ENCODE data around the gene SBNO2. TPM values are rescaled to one million over a fixed set of nuclear protein-coding genes. Genes with fewer than 3 reads are reported as not detected.
A peak's percentile ranks its signal among the peaks of the same experiment; 100 is the strongest.

The SBNO2 gene
- total RNA-seq, 2 donors from 2014 or later = 55.4 to 182 TPM

DNA sequence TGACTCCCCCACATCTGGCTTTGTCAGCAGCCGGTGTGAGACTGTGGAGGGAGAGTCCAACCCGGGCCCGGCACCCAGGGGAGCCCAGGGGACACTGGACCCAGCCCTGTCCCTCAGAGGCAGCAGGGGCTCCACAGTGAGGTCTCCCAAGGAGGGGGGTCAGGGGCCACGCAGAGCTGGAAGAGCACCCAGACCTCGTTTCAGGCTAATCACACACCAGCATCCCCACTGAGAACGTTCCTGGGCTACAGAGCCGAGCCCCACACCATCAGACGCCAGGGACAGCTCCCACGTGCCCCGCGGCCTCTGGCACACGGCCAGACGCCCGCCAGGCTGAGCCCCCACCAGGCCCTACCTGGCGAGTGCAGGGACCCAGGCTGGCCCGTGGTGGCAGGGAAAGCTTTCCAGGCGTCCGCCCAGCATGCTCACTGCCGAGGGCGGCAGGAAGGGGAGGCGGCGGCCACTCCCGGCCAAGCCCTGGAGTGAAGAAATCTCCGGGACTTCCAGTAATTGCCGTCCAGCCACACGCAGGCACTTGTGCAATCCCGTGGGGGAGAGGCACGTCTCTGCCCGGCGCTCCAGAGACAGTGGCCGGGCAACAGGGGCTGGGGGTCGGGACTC is 19.2 kb downstream of the SBNO2 start:
- H3K4me1 ChIP-seq (ENCODE audit: control insufficient read depth in 1 of 2, low read depth in 2 of 2) = peaks cover 40 to 66% of the 10 kb centered on the region in 2 donors
- H3K9me3 ChIP-seq = no peaks in the 10 kb centered on the region
- H3K27ac ChIP-seq = peak overlapping the region; percentile 86 to 90
- peak; percentile 74 for ATAC-seq (ENCODE audit: insufficient number of reproducible peaks, low FRiP score, low read depth)
- H3K27me3 ChIP-seq (replicated peaks; ENCODE audit: insufficient read depth) = no peaks in the 10 kb centered on the region
- H3K36me3 ChIP-seq = peaks cover 6% of the 10 kb centered on the region
- TF ChIP-seq, protein P1, sequence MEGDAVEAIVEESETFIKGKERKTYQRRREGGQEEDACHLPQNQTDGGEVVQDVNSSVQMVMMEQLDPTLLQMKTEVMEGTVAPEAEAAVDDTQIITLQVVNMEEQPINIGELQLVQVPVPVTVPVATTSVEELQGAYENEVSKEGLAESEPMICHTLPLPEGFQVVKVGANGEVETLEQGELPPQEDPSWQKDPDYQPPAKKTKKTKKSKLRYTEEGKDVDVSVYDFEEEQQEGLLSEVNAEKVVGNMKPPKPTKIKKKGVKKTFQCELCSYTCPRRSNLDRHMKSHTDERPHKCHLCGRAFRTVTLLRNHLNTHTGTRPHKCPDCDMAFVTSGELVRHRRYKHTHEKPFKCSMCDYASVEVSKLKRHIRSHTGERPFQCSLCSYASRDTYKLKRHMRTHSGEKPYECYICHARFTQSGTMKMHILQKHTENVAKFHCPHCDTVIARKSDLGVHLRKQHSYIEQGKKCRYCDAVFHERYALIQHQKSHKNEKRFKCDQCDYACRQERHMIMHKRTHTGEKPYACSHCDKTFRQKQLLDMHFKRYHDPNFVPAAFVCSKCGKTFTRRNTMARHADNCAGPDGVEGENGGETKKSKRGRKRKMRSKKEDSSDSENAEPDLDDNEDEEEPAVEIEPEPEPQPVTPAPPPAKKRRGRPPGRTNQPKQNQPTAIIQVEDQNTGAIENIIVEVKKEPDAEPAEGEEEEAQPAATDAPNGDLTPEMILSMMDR (IDR thresholded peaks at IDR 0.05) = peak; percentile 19
- H3K4me3 ChIP-seq = peak overlapping the region; percentile 58
- DNase-seq (ENCODE audit: low spot score) = peak; percentile 80

DNA sequence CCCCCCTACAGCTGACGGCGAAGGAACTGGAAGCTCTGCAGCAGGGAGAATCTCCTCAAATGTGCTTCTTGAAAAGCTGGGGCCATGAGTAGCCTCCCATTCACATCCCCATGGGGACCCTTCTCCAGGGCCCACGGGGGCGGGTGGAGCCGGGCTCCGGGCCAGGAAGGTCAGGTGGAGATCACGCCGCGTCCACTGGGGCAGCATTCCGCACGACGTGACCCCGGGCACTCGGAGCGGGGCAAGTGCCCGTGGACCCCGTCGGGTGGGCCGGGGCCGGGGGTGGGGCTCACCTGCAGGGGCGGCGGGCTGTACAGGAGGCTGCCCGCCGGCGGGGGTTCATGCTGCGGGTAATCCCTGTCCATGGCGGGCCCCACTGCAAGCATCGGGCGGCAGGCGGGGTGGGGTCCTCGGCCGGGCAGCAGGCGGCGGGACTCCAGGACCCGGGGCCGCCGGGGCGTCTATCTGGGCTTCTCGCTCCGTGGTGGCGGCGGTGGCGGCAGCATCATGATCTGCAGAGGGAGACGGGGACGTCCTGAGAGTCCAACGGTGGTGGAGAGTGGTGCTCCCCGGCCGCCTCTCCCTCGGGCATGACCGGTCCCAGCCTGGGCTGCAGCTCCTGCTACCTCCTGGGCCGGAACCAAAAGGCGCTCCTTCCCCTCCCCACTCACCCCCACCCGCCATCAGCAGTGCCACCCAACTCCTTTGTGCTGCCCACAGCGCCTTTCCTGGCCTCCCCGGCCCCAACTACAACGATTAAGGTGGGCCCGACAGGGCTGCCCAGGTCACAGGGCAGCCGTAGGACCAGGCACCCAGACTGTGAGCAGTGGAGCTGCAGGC is 20.0 kb downstream of the SBNO2 start:
- peaks cover 40 to 66% of the 10 kb centered on the region in 2 donors for H3K4me1 ChIP-seq (ENCODE audit: control insufficient read depth in 1 of 2, low read depth in 2 of 2)
- DNase-seq (ENCODE audit: low spot score) (no peak), ATAC-seq (ENCODE audit: insufficient number of reproducible peaks, low FRiP score, low read depth) (no peak)

DNA sequence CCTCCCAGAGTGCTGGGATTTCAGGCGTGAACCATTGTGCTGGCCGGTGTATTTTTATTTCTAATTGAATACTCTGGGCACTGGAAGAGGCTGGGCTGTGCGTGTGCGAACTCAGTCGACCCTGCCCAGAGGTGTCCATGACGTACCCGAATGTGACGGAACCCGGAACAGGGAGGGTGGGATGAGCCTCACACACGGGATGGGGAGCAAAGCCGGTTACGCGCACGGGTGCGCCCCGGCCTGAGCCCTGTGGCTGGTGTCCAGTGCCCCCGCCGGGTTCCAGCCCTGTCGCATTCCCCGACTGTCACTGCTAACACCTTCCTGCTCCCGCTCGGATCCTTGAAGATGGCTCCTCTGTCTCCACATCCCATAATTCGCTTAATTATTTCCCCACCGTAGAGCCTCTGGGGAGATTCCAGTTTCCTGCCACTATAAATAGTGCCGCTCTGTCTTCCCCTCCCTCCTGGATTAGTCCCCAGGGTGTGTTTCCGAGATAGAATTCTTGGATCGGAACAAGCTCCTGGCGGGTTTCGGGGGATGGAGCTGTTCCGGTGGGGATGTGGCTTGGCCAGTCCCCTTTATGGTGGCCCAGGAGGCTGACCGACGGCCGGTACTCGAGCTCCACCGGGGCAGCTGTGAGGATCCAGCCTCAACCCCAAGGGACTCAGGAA is 22.0 kb downstream of the SBNO2 start:
- Histone ChIP-seq H3K9me3 (no peaks in the 10 kb centered on the region), H3K36me3 (peaks cover 18% of the 10 kb centered on the region)
- ATAC-seq (ENCODE audit: insufficient number of reproducible peaks, low FRiP score, low read depth) = no peak

More for the DNA sequence above, 20.0 kb downstream of the SBNO2 start:
- TF ChIP-seq, protein P1 (IDR thresholded peaks at IDR 0.05) = no peak
- Histone ChIP-seq H3K27ac (peak overlapping the region; percentile 86 to 90), H3K9me3 (no peaks in the 10 kb centered on the region), H3K27me3 (replicated peaks; ENCODE audit: insufficient read depth) (no peaks in the 10 kb centered on the region), H3K36me3 (peaks cover 9% of the 10 kb centered on the region), H3K4me3 (peak overlapping the region; percentile 58)

DNA sequence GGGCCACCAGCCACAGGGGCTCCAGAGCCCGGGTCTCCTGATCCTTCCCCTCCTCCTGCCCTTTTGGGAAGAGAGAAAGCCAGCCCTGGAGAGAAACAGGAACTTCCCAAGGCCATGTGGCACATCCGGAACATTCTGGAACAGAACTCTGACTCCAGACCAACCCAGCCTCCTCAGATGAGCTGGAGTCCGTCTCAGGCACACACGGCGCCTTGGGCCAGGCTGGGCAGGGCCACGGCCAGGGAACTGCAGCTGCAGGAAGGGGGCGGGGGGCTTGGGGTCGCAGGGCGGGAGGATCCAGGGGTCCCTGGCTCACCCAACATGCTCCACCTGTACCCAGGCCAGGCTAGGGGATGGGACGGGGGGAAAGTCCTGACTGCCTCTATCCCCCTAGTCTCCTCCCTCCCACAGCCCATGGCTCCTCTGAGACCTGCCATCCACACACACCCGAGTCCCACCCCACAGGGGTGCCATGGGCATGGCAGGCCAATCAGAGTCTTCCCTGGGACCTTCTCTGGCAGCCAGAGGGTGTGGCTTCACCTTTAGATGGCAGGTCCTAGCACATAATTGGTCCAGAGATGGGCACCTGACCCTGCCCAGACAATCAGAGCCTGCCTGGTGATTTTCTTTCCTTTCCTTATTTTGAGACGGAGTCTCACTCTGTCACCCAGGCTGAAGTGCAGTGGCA is 22.9 kb downstream of the SBNO2 start:
- H3K4me1 ChIP-seq (ENCODE audit: control insufficient read depth in 1 of 2, low read depth in 2 of 2) = peaks cover 36 to 60% of the 10 kb centered on the region in 2 donors
- no peak overlapping the region for H3K4me3 ChIP-seq
- H3K27ac ChIP-seq = peak overlapping the region; percentile 58 to 76
- DNase-seq (ENCODE audit: low spot score) (no peak), ATAC-seq (ENCODE audit: insufficient number of reproducible peaks, low FRiP score, low read depth) (no peak)
- H3K27me3 ChIP-seq (replicated peaks; ENCODE audit: insufficient read depth) = no peaks in the 10 kb centered on the region
- H3K9me3 ChIP-seq = no peaks in the 10 kb centered on the region
- TF ChIP-seq, protein P1 (IDR thresholded peaks at IDR 0.05) = no peak
- peaks cover 23% of the 10 kb centered on the region for H3K36me3 ChIP-seq

More for the DNA sequence above, 22.0 kb downstream of the SBNO2 start:
- H3K27me3 ChIP-seq (replicated peaks; ENCODE audit: insufficient read depth) = no peaks in the 10 kb centered on the region
- H3K27ac ChIP-seq = peak overlapping the region; percentile 58 to 76
- H3K4me1 ChIP-seq (ENCODE audit: control insufficient read depth in 1 of 2, low read depth in 2 of 2) = peaks cover 40 to 66% of the 10 kb centered on the region in 2 donors
- H3K4me3 ChIP-seq = peak overlapping the region; percentile 51
- TF ChIP-seq, protein P1 (IDR thresholded peaks at IDR 0.05) = no peak
- DNase-seq (ENCODE audit: low spot score) = no peak
